ENCODE results near the gene INO80E. TPM values are rescaled to one million over a fixed set of nuclear protein-coding genes. Genes with fewer than 3 reads are reported as not detected.

The INO80E gene
- total RNA-seq, 1 experiment from 2014 or later: 104 TPM

DNA sequence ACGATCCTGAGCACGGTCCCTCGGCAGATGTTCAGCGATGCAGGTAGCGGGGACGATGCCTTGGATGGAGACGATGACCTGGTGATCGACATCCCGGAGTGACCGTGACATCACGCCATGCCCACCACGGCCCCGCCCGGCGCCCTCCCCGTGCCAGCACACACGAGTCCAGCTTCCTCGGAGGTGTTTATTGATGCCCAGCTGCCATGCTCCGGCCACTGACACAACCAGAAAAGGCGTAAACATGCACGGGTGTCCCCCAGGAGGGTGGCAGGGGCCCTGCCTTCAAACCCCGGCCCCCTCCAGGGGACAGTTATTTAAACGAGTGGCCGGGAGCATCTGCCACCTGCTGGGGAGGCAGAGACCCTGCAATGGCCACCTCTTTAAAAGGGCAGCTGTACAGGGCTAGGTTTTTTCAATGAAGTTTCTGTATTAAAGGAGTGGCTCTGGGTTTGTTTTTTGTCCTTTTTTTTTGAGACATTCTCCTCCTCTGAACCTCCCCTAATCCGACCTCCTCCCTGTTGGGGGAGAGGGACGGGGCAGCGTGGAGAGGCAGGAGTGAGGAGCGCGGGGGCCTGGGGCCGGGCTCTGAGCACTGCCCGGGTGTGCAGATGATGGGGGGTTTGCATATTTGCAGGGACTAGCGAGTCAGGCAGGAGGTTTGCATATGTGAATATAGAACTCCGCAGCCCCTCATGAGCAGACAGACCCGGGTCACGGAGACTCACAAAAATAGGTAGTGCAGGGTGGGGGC lies 9.5 kb downstream of the INO80E start:
- H3K27me3 ChIP-seq (ENCODE audit: control insufficient read depth, insufficient read depth, low read length): no peaks in the 10 kb centered on the region
- peak; percentile 60 for ATAC-seq
- no peak overlapping the region for H3K4me3 ChIP-seq (ENCODE audit: low read depth in 2 of 2, low read length in 2 of 2)
- no TSS peak for BruUV-seq (replicated peaks)
- H3K9me3 ChIP-seq (ENCODE audit: control insufficient read depth, insufficient read depth, low read depth, low read length): no peaks in the 10 kb centered on the region
- H3K36me3 ChIP-seq (ENCODE audit: control insufficient read depth, insufficient read depth, low read length): no peaks in the 10 kb centered on the region
- no peak for TF ChIP-seq POLR2AphosphoS5 (IDR thresholded peaks at IDR 0.05; ENCODE audit: low read depth, low read length)
- TF ChIP-seq, protein P1, sequence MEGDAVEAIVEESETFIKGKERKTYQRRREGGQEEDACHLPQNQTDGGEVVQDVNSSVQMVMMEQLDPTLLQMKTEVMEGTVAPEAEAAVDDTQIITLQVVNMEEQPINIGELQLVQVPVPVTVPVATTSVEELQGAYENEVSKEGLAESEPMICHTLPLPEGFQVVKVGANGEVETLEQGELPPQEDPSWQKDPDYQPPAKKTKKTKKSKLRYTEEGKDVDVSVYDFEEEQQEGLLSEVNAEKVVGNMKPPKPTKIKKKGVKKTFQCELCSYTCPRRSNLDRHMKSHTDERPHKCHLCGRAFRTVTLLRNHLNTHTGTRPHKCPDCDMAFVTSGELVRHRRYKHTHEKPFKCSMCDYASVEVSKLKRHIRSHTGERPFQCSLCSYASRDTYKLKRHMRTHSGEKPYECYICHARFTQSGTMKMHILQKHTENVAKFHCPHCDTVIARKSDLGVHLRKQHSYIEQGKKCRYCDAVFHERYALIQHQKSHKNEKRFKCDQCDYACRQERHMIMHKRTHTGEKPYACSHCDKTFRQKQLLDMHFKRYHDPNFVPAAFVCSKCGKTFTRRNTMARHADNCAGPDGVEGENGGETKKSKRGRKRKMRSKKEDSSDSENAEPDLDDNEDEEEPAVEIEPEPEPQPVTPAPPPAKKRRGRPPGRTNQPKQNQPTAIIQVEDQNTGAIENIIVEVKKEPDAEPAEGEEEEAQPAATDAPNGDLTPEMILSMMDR (IDR thresholded peaks at IDR 0.05): peak; percentile 92
- H3K4me1 ChIP-seq (ENCODE audit: control insufficient read depth, insufficient read depth, low read length): 0 out of 2 replicates have a peak, but pooled peaks cover 3% of the 10 kb centered on the region
- intact Hi-C loops (cut with micrococcal nuclease; ENCODE audit: unreplicated experiment): no loop called here
- no peak overlapping the region for H3K27ac ChIP-seq (ENCODE audit: low read length)
- CTCF ChIA-PET: interaction anchor here (0.6 to 1.0 kb wide), 2 partner anchors 13 to 16 kb away, joined by 3 to 7 read pairs; no protein-coding TSS in a partner anchor
- in situ Hi-C loops (cut with HindIII; ENCODE audit: low pct_unique_long_range_greater_than_20kb, low sequenced_read_pairs): no loop called here
- POLR2A ChIA-PET: interaction anchor here (0.5 kb wide), 1 partner anchor 32 kb away, joined by 4 read pairs; the partner anchor contains the start of gene TAOK2
- DNase-seq (ENCODE audit: low read depth, low spot score): no peak

DNA sequence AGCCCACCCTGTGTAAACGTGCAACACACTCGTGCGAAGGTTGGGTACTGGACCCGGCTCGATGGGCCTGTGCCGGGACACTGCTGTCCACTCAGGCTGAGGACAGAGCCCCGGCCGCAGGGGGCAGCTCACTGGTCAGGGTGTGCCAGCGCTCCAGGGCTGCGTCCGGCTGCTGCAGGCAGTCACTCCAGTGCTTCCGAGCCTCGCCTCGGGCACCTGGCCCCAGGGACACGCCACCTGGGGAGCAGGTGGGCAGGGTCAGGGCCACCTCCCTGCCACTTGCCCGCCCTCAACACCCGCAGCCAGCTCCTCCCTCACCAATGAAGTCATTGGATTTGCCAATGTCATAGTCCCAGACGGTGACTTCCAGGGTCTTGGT lies 10.0 kb downstream of the INO80E start:
- DNase-seq (ENCODE audit: low read depth, low spot score) (no peak), ATAC-seq (no peak)
- Histone ChIP-seq H3K4me1 (ENCODE audit: control insufficient read depth, insufficient read depth, low read length) (0 out of 2 replicates have a peak, but pooled peaks cover 3% of the 10 kb centered on the region), H3K4me3 (ENCODE audit: low read depth in 2 of 2, low read length in 2 of 2) (no peak overlapping the region), H3K27me3 (ENCODE audit: control insufficient read depth, insufficient read depth, low read length) (no peaks in the 10 kb centered on the region), H3K27ac (ENCODE audit: low read length) (no peak overlapping the region), H3K9me3 (ENCODE audit: control insufficient read depth, insufficient read depth, low read depth, low read length) (no peaks in the 10 kb centered on the region), H3K36me3 (ENCODE audit: control insufficient read depth, insufficient read depth, low read length) (no peaks in the 10 kb centered on the region)
- TF ChIP-seq TCF7L2 (IDR thresholded peaks at IDR 0.05; ENCODE audit: low read depth, low read length) (no peak), SIN3A (IDR thresholded peaks at IDR 0.05; ENCODE audit: borderline replicate concordance, insufficient read depth, low read depth, low read length) (no peak)
- TF ChIP-seq, protein P1 (IDR thresholded peaks at IDR 0.05): no peak
- intact Hi-C loops (cut with micrococcal nuclease; ENCODE audit: unreplicated experiment) (no loop called here), in situ Hi-C loops (cut with HindIII; ENCODE audit: low pct_unique_long_range_greater_than_20kb, low sequenced_read_pairs) (no loop called here)
- no TSS peak for BruUV-seq (replicated peaks)
- ChIA-PET CTCF (interaction anchor here (0.6 to 1.0 kb wide), 2 partner anchors 12 to 16 kb away, joined by 3 to 7 read pairs; no protein-coding TSS in a partner anchor), POLR2A (no interaction called here)

DNA sequence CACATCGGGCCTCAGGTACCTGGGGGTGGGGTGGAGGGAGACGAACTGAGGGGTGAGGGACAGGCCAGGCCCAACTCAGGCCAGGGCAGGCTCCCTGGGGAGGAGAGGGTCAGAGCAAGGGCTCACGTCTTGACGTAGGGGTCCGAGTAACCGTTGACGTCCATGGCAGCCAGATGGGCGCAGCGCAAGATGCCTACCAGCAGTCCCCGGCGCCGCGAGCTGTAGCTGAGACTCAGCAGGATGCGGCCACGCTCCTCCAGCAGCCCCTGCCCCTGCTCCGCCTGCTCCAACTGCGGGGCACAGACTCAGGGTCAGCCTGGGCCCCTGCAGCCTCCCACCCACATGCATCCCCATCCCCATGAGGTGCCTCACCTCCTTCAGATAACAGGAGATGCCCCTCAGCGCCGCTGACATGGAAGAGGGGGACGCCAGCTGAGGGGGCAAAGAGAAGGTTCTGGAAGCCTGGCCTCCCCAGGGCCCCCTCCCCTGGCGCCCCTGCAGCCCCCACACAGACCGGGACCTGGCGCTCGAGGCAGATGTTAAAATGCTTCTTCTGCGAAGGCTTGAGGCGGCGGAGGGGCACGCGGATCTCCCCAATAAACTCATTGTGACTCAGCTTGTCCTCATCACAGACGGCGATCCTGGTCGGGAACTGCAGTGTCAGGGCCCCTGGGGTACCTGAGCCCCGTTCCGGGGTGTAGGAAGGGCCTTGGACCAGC lies 10.8 kb downstream of the INO80E start:
- in situ Hi-C loops (cut with HindIII; ENCODE audit: low pct_unique_long_range_greater_than_20kb, low sequenced_read_pairs) (no loop called here), intact Hi-C loops (cut with micrococcal nuclease; ENCODE audit: unreplicated experiment) (no loop called here)
- H3K9me3 ChIP-seq (ENCODE audit: control insufficient read depth, insufficient read depth, low read depth, low read length): no peaks in the 10 kb centered on the region
- ATAC-seq (no peak), DNase-seq (ENCODE audit: low read depth, low spot score) (no peak)
- H3K27ac ChIP-seq (ENCODE audit: low read length): no peak overlapping the region
- H3K4me1 ChIP-seq (ENCODE audit: control insufficient read depth, insufficient read depth, low read length): 0 out of 2 replicates have a peak, but pooled peaks cover 3% of the 10 kb centered on the region
- POLR2A ChIA-PET: no interaction called here
- BruUV-seq (replicated peaks): no TSS peak
- no peaks in the 10 kb centered on the region for H3K36me3 ChIP-seq (ENCODE audit: control insufficient read depth, insufficient read depth, low read length)
- TF ChIP-seq POLR2AphosphoS5 (IDR thresholded peaks at IDR 0.05; ENCODE audit: low read depth, low read length): no peak; the same call in 1 of the 2 replicates
- TF ChIP-seq, protein P2, sequence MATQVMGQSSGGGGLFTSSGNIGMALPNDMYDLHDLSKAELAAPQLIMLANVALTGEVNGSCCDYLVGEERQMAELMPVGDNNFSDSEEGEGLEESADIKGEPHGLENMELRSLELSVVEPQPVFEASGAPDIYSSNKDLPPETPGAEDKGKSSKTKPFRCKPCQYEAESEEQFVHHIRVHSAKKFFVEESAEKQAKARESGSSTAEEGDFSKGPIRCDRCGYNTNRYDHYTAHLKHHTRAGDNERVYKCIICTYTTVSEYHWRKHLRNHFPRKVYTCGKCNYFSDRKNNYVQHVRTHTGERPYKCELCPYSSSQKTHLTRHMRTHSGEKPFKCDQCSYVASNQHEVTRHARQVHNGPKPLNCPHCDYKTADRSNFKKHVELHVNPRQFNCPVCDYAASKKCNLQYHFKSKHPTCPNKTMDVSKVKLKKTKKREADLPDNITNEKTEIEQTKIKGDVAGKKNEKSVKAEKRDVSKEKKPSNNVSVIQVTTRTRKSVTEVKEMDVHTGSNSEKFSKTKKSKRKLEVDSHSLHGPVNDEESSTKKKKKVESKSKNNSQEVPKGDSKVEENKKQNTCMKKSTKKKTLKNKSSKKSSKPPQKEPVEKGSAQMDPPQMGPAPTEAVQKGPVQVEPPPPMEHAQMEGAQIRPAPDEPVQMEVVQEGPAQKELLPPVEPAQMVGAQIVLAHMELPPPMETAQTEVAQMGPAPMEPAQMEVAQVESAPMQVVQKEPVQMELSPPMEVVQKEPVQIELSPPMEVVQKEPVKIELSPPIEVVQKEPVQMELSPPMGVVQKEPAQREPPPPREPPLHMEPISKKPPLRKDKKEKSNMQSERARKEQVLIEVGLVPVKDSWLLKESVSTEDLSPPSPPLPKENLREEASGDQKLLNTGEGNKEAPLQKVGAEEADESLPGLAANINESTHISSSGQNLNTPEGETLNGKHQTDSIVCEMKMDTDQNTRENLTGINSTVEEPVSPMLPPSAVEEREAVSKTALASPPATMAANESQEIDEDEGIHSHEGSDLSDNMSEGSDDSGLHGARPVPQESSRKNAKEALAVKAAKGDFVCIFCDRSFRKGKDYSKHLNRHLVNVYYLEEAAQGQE (IDR thresholded peaks at IDR 0.05; ENCODE audit: insufficient read depth in 1 of 2, low read depth in 2 of 2, low read length in 1 of 2): no peak
- TF ChIP-seq, protein P1 (IDR thresholded peaks at IDR 0.05): no peak
- no peak for TF ChIP-seq TCF7L2 (IDR thresholded peaks at IDR 0.05; ENCODE audit: low read depth, low read length)
- no peak for TF ChIP-seq SIN3A (IDR thresholded peaks at IDR 0.05; ENCODE audit: borderline replicate concordance, insufficient read depth, low read depth, low read length)
- H3K27me3 ChIP-seq (ENCODE audit: control insufficient read depth, insufficient read depth, low read length): no peaks in the 10 kb centered on the region
- CTCF ChIA-PET: no interaction called here
- H3K4me3 ChIP-seq (ENCODE audit: low read depth in 2 of 2, low read length in 2 of 2): no peak overlapping the region
